NCI-H2171 treated with DMSO at 0.1 percent for 48 hours (cell line): ENCODE results near the gene ESPL1.
A peak's percentile ranks its signal among the peaks of the same experiment; 100 is the strongest.

Experiments used
- DNase-seq: peaks from one replicate; lab custom pipeline; 2025; lab: John Stamatoyannopoulos, UW

The ESPL1 gene

GRCh38 chr12:53231921-53232645 lies 36.0 kb upstream of the ESPL1 start, which contains the start of gene RARG:
RARG (minus strand) TSS chr12:53232209; CDS start chr12:53227545, 4,664 bp downstream.
- peak; percentile 8 for DNase-seq

- DNase-seq = no peak
Measured at GRCh38 chr12:53232646-53233461, 35.2 kb upstream of the ESPL1 start.

DNA sequence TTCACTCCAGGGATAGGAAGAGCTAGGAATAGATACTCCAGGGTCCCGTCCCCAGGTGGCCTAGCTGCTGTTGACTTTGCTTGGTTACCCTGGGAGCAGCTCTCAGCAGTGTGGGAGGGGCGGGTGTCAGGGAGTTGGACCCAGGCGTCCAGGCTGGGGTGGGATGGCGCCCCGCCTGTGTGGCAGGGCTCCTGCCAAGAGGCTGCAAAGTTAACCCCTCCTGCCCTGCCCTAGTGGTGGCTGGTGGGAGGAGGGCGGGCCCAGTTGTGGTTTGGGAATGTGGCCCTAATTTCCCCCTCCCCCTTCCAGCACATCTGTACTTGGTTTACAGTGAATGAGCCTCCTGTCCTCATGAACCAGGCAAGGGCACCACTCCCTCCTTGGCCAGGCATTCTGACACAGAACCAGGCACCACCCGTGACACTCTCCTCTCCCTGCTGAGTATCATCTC lies 34.4 kb upstream of the ESPL1 start:
- no peak for DNase-seq

GRCh38 chr12:53234271-53234914 lies 33.7 kb upstream of the ESPL1 start:
- no peak for DNase-seq

GRCh38 chr12:53235164-53235563 lies 32.9 kb upstream of the ESPL1 start:
- DNase-seq = no peak

GRCh38 chr12:53235742-53236442 lies 32.2 kb upstream of the ESPL1 start:
- peak; percentile 16 for DNase-seq

DNA sequence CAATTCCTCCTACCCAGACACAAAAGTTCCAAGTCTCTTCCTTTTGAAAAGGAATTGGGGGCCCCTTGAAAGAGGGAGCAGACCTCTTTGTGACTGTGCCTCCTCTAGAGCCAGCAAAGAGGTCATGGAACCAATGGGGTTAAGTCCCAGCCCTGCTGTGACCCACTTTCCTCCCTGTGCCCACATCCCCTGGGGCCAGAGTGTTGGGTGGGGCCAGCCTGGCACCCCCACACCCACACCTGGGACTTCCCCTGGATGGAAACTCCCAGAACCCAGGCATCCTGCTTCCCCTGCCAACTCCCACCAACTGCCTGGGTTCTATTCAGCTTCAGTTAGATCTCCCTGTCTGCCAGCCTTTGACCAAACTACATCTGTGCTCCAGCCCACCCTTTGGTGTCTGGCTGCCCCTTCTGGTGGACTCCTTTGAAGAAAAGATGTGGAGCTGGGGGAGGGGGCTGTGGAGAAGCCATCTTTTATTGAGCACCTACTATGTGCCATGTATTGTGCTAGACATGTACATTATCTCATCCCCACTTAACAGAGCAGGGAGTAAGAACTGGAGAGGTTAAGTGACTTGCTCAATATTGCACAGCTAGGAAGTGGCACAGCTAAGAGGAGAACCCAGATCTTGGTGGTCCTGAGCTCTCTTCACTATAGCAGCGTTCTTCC lies 31.5 kb upstream of the ESPL1 start:
- no peak for DNase-seq

- no peak for DNase-seq
Measured at GRCh38 chr12:53239643-53240258, 28.3 kb upstream of the ESPL1 start.

GRCh38 chr12:53241623-53242412 lies 26.3 kb upstream of the ESPL1 start:
- no peak for DNase-seq

- no peak for DNase-seq
Measured at GRCh38 chr12:53244337-53244736, 23.8 kb upstream of the ESPL1 start.

GRCh38 chr12:53245286-53245685 lies 22.8 kb upstream of the ESPL1 start:
- no peak for DNase-seq

DNA sequence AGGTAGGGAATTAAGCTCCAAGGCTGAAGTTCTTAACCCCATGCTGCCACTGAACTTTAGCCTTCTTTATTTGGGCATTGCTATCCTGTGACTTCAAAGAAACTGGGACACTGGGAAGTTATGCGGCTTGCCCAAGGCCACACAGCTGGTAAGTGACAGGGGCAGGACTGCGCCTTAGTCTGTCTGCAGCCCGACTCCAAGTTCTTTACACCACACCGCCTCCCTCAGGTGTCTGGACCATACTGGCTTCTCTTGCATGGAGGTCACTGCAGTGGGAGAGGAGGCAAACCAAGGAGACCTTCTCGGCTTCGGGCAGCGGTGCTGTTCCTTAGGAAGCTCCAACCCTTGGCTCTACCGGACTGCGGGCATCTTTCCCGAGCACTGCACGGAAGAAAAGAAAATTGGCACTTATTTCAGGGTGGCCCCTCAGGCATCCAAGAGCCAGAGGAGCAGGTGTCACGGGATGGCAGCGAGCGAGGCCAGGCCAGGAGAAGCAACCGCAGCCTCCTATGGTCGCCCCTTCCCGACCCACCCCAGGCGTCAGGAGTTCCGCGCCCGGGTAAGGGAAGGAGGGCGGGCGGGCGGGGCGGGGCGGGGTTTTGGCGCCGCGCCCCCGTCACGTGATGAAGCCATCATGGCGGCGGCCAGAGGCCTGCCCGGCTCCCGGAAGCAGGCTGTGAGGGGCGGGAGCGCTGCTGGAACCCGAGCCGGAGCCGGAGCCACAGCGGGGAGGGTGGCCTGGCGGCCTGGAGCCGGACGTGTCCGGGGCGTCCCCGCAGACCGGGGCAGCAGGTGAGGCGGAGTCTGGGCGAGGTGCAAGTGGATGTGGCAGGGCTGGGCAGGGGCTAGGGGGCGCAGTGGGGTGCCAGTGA lies 16.4 kb upstream of the ESPL1 start:
- DNase-seq = peak; percentile 68

GRCh38 chr12:53252349-53252916 lies 15.7 kb upstream of the ESPL1 start:
- DNase-seq = no peak

GRCh38 chr12:53253298-53253697 lies 14.8 kb upstream of the ESPL1 start:
- DNase-seq = no peak

- DNase-seq = no peak
Measured at GRCh38 chr12:53254816-53255545, 13.1 kb upstream of the ESPL1 start.

DNA sequence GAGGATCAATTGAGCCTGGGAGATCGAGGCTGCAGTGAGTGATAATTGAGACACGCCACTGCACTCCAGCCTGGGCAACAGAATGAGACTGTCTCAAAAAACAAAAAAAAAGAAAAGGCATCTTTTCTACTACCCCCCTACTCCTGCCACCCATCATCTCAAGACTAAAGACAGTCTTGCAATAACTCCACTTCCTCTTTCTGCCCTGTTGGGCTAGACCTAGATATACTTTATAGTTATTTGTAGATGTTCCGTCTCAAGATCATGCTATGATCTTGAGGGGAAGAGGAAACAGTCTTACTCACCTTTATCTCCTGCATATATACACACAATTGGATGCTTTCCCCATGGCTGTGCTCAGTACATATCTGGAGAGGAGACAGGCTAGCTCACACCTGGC lies 12.1 kb upstream of the ESPL1 start:
- no peak for DNase-seq

- no peak for DNase-seq
Measured at GRCh38 chr12:53258541-53259539, 9.3 kb upstream of the ESPL1 start.
